ENCODE results near the gene GZMM.

DNA sequence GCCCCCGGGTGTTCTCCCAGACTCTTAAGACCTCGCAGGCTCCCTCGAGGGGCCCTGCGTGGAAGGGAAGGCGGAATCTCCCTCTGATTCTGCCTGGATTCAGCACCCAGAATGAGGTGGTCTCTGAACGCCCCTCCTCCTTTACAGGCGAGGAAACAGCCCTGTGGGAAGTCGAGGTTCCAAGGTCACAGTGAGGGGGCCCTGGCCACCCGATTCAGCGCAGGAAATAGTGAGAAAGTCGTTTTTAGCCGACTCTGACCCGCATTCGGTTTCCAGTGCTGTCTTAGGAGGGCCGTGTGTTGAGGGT lies 29.6 kb downstream of the GZMM start:
- TF ChIP-seq POLR2AphosphoS5 (IDR thresholded peaks at IDR 0.05; ENCODE audit: low read depth, low read length), result no peak
- no peak for TF ChIP-seq POLR2A (IDR thresholded peaks at IDR 0.05; ENCODE audit: low read depth, low read length)
